Neutrophil (primary cell): ENCODE measurements around the gene OR10A4.

Experiments used
- H3K27ac ChIP-seq: fragments of 200-600 bp; sonication (generic); 2 replicates; pipeline ENCODE4 v1.5.1; 2016; ENCODE audit warnings: mild to moderate bottlenecking, moderate library complexity
- H3K27me3 ChIP-seq: fragments of 200-600 bp; sonication (generic); 2 replicates; pipeline ENCODE4 v1.6.0; 2016; ENCODE audit warnings: mild to moderate bottlenecking
- H3K36me3 ChIP-seq: fragments of 200-600 bp; sonication (generic); 2 replicates; pipeline ENCODE4 v1.5.1; 2017
- H3K4me1 ChIP-seq, 2 experiments: fragments of 200-600 bp in 1 of 2; sonication (generic) in 1 of 2; 1 replicate in 1 of 2; 2 replicates in 1 of 2; pipeline versions ENCODE4 v1.5.1 to v1.6.1; 2013 to 2016; ENCODE audit warnings: low read depth in 1 of 2, low read length in 1 of 2, mild to moderate bottlenecking in 1 of 2, moderate library complexity in 1 of 2; ENCODE audit not compliant: control insufficient read depth in 1 of 2, insufficient read depth in 1 of 2
- H3K4me3 ChIP-seq, 2 experiments: fragments of 200-600 bp in 1 of 2; sonication (generic) in 1 of 2; 1 replicate in 1 of 2; 2 replicates in 1 of 2; pipeline ENCODE4 v1.5.1; 2013 to 2016; ENCODE audit warnings: low read depth in 1 of 2, low read length in 1 of 2, mild to moderate bottlenecking in 1 of 2, moderate library complexity in 1 of 2
- H3K9me3 ChIP-seq: fragments of 200-600 bp; sonication (generic); 2 replicates; pipeline ENCODE4 v1.5.1; 2016
- TF ChIP-seq, protein P1 (sequence below): fragments of 200-600 bp; sonication (generic); IDR thresholded peaks from 2 replicates; pipeline ENCODE4 v1.5.1; 2016; ENCODE audit warnings: antibody characterized with exemption

OR10A4 gene

GRCh38 chr11:6876325-6876724 is at the start of gene OR10A4:
TSS of gene OR10A4 (plus strand) at chr11:6876625. CDS start at chr11:6876648, 23 bp downstream.
- Histone ChIP-seq H3K4me3 (no peak within 1 kb of the TSS), H3K27ac (no peak within 1 kb of the TSS)
- TF ChIP-seq, protein P1, sequence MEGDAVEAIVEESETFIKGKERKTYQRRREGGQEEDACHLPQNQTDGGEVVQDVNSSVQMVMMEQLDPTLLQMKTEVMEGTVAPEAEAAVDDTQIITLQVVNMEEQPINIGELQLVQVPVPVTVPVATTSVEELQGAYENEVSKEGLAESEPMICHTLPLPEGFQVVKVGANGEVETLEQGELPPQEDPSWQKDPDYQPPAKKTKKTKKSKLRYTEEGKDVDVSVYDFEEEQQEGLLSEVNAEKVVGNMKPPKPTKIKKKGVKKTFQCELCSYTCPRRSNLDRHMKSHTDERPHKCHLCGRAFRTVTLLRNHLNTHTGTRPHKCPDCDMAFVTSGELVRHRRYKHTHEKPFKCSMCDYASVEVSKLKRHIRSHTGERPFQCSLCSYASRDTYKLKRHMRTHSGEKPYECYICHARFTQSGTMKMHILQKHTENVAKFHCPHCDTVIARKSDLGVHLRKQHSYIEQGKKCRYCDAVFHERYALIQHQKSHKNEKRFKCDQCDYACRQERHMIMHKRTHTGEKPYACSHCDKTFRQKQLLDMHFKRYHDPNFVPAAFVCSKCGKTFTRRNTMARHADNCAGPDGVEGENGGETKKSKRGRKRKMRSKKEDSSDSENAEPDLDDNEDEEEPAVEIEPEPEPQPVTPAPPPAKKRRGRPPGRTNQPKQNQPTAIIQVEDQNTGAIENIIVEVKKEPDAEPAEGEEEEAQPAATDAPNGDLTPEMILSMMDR, result no peak

DNA sequence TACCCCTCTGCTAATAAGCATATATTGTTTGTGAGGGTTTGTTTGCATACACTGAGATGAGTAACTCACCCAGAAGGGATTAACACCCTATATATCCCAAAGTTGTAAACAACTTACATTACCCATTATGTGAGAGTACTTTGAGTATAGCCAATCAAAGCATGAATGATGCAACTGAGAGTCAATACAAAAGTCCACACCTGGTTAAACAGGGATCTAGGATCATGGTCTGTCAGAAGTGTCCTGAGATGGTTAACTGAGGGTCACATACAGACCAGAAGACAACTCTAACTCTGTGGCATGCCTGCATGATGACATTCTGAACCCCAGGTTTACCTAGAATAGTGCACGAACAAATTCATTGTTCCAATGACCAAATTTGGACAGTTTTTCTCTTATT is 48.3 kb upstream of the OR10A4 start:
- no peaks in the 10 kb centered on the region for H3K9me3 ChIP-seq
- no peak overlapping the region for H3K4me3 ChIP-seq
- no peak overlapping the region for H3K27ac ChIP-seq
- no peaks in the 10 kb centered on the region for H3K36me3 ChIP-seq
- H3K4me1 ChIP-seq, result no peaks in the 10 kb centered on the region
- no peaks in the 10 kb centered on the region for H3K27me3 ChIP-seq
- TF ChIP-seq, protein P1, result no peak

More at GRCh38 chr11:6876325-6876724, at the start of gene OR10A4:
- Histone ChIP-seq H3K4me1 (no peaks in the 10 kb centered on the region), H3K36me3 (no peaks in the 10 kb centered on the region), H3K9me3 (no peaks in the 10 kb centered on the region), H3K27me3 (no peaks in the 10 kb centered on the region)

GRCh38 chr11:6833356-6833755 is 43.1 kb upstream of the OR10A4 start:
- Histone ChIP-seq H3K4me1 (no peaks in the 10 kb centered on the region), H3K27me3 (no peaks in the 10 kb centered on the region), H3K36me3 (no peaks in the 10 kb centered on the region), H3K4me3 (no peak overlapping the region), H3K27ac (no peak overlapping the region), H3K9me3 (no peaks in the 10 kb centered on the region)
- TF ChIP-seq, protein P1, result no peak

DNA sequence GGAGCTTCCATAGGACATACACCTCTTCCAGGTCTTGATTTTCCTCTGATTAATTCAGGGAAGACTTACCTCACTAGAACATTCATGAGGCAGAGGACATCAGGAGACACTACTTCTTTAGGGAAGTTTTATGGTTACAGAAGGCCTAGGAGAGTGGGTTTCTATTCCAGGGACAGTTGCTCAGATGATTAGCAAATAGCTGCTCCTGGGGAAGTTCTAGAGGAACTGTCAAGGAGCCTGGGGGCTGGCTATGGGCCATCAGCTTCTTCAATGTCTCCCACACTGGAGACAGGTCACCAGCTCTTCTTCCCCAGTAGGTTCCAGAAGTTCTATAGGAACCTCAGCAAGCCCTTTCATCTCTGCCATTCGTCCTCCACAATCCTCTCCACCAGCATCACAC is 42.4 kb upstream of the OR10A4 start:
- TF ChIP-seq, protein P1, result no peak
- no peak overlapping the region for H3K4me3 ChIP-seq

GRCh38 chr11:6841694-6842093 is 34.7 kb upstream of the OR10A4 start:
- H3K36me3 ChIP-seq, result no peaks in the 10 kb centered on the region
- TF ChIP-seq, protein P1, result no peak
- no peak overlapping the region for H3K4me3 ChIP-seq
- H3K9me3 ChIP-seq, result no peaks in the 10 kb centered on the region
- H3K27ac ChIP-seq, result no peak overlapping the region
- no peaks in the 10 kb centered on the region for H3K4me1 ChIP-seq
- no peaks in the 10 kb centered on the region for H3K27me3 ChIP-seq

More for the DNA sequence above, 42.4 kb upstream of the OR10A4 start:
- no peaks in the 10 kb centered on the region for H3K9me3 ChIP-seq
- H3K27ac ChIP-seq, result no peak overlapping the region
- no peaks in the 10 kb centered on the region for H3K36me3 ChIP-seq
- H3K27me3 ChIP-seq, result no peaks in the 10 kb centered on the region
- no peaks in the 10 kb centered on the region for H3K4me1 ChIP-seq

DNA sequence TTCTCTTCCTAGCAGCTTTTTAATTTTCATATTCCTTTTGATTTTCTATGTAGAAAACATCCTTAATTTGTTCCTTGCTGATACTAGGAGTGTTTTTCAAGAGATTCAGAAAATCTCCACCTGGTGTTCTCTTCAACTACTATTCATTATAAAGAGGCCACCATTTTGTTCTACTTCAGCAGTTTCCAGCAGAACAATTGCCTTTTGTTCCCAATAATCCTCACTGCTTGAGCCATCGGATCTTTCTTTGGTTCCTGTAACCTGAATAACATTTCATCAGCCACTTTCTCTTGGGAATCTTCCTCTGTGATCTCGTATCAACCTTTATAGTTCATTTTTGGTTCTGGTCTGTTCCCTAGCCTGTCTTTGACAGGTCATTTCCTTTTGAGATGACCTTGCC is 32.8 kb upstream of the OR10A4 start:
- Histone ChIP-seq H3K27me3 (no peaks in the 10 kb centered on the region), H3K36me3 (no peaks in the 10 kb centered on the region), H3K4me3 (no peak overlapping the region), H3K9me3 (no peaks in the 10 kb centered on the region), H3K27ac (no peak overlapping the region), H3K4me1 (no peaks in the 10 kb centered on the region)
- TF ChIP-seq, protein P1, result no peak
